ENCODE results near the gene TERB2. TPM values are rescaled to one million over a fixed set of nuclear protein-coding genes. Genes with fewer than 3 reads are reported as not detected.
"Not testable (repeated sequence)": the region's sequence is repeated elsewhere in the genome, so short reads cannot be mapped to it uniquely, and the experiment has no call there.

TERB2 gene
- polyA plus RNA-seq, 3 donors: not detected

DNA sequence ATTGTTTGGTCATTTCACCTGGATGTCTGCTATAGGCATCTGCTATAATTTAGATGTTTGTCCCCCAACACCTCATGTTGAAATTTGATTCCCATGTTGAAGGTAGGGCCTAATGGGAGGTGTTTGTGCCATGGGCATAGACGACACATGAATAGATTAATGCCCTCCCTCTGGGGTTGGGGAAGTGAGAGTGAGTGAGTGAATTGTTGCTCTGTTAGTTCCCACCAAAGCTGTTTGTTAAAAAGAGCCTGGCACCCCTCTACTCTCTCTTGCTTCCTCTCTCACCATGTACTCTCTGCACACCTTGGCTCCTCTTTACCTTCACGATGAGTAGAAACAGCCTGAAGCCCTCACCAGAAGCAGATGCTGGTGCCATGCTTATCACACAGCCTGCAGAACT lies 42.6 kb downstream of the TERB2 start:
- no peaks in the 10 kb centered on the region for H3K36me3 ChIP-seq (replicated peaks in 1 of 2; ENCODE audit: control insufficient read depth in 1 of 2, insufficient read depth in 2 of 2, low read length in 2 of 2)
- DNase-seq: no peak
- no peak overlapping the region for H3K9ac ChIP-seq (ENCODE audit: insufficient read depth, low read length, poor library complexity, severe bottlenecking)
- Mint-ChIP-seq H3K27me3 (ENCODE audit: low read depth in 3 of 3) (peaks cover 0 to 3% (median 0%) of the 10 kb centered on the region in 3 donors), H3K9me3 (no peaks in the 10 kb centered on the region), H3K4me1 (no peaks in the 10 kb centered on the region), H3K36me3 (no peaks in the 10 kb centered on the region), H3K4me3 (no peak overlapping the region), H3K27ac (no peak overlapping the region)
- no peaks in the 10 kb centered on the region for H4K20me1 ChIP-seq (ENCODE audit: insufficient read depth, low read length)
- no peaks in the 10 kb centered on the region for H3K4me1 ChIP-seq (ENCODE audit: control insufficient read depth in 1 of 2, insufficient read depth in 2 of 2, low read length in 2 of 2)
- no peak overlapping the region for H3K4me2 ChIP-seq (replicated peaks; ENCODE audit: extremely low read depth, low read length, poor library complexity, severe bottlenecking)
- H3K79me2 ChIP-seq (ENCODE audit: insufficient read depth, low read length): no peaks in the 10 kb centered on the region
- no peak for TF ChIP-seq CTCF (IDR thresholded peaks at IDR 0.05)
- WGBS (ENCODE audit: insufficient coverage): 73% methylated on average over 1 of the region's 2 CpGs
- no peaks in the 10 kb centered on the region for H3K27me3 ChIP-seq (ENCODE audit: control insufficient read depth in 2 of 2, insufficient read depth in 2 of 2, low read length in 2 of 2)
- H3K4me3 ChIP-seq (replicated peaks in 1 of 3; ENCODE audit: low read depth in 2 of 3, low read length in 3 of 3): no peak overlapping the region
- H3K9me3 ChIP-seq (replicated peaks in 1 of 2; ENCODE audit: control insufficient read depth in 1 of 2, insufficient read depth in 1 of 2, low read length in 2 of 2): no peaks in the 10 kb centered on the region
- no peak overlapping the region for H2AFZ ChIP-seq (ENCODE audit: insufficient read depth, low read depth, low read length, poor library complexity, severe bottlenecking)
- no peak overlapping the region for H3K27ac ChIP-seq (ENCODE audit: low read depth in 1 of 2, low read length in 2 of 2)
- intact Hi-C loops (cut with micrococcal nuclease): no loop called here

DNA sequence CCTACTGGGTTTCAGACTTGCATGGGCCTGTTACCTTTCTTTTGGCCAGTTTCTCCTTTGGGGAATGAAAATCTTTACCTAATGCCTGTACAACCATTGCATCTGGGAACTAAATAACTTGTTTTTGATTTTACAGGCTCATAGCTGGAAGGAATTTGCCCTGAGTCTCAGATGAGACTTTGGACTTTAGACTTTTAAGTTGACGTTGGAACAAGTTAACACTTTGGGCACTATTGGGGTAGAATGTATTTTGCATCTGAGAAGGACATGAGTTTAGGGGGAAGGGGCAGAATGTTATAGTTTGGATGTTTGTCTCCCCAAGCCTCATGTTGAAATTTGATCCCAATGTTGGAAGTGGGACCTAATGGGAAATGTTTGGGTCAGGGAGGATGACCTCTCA lies 44.7 kb downstream of the TERB2 start:
- H3K79me2 ChIP-seq (ENCODE audit: insufficient read depth, low read length); H3K9ac ChIP-seq (ENCODE audit: insufficient read depth, low read length, poor library complexity, severe bottlenecking); intact Hi-C loops (cut with micrococcal nuclease); H3K27ac Mint-ChIP-seq; H3K9me3 ChIP-seq (replicated peaks in 1 of 2; ENCODE audit: control insufficient read depth in 1 of 2, insufficient read depth in 1 of 2, low read length in 2 of 2); H3K9me3 Mint-ChIP-seq; H3K4me1 Mint-ChIP-seq; H4K20me1 ChIP-seq (ENCODE audit: insufficient read depth, low read length); H3K36me3 ChIP-seq (replicated peaks in 1 of 2; ENCODE audit: control insufficient read depth in 1 of 2, insufficient read depth in 2 of 2, low read length in 2 of 2); H3K4me3 Mint-ChIP-seq; H3K36me3 Mint-ChIP-seq; H3K4me3 ChIP-seq (replicated peaks in 1 of 3; ENCODE audit: low read depth in 2 of 3, low read length in 3 of 3); H3K27me3 ChIP-seq (ENCODE audit: control insufficient read depth in 2 of 2, insufficient read depth in 2 of 2, low read length in 2 of 2); H3K4me2 ChIP-seq (replicated peaks; ENCODE audit: extremely low read depth, low read length, poor library complexity, severe bottlenecking); H3K27ac ChIP-seq (ENCODE audit: low read depth in 1 of 2, low read length in 2 of 2); DNase-seq; H3K27me3 Mint-ChIP-seq (ENCODE audit: low read depth in 3 of 3); H3K4me1 ChIP-seq (ENCODE audit: control insufficient read depth in 1 of 2, insufficient read depth in 2 of 2, low read length in 2 of 2); H2AFZ ChIP-seq (ENCODE audit: insufficient read depth, low read depth, low read length, poor library complexity, severe bottlenecking): not testable (repeated sequence)
- WGBS (ENCODE audit: insufficient coverage): 89% methylated on average over 1 of the region's 1 CpG

DNA sequence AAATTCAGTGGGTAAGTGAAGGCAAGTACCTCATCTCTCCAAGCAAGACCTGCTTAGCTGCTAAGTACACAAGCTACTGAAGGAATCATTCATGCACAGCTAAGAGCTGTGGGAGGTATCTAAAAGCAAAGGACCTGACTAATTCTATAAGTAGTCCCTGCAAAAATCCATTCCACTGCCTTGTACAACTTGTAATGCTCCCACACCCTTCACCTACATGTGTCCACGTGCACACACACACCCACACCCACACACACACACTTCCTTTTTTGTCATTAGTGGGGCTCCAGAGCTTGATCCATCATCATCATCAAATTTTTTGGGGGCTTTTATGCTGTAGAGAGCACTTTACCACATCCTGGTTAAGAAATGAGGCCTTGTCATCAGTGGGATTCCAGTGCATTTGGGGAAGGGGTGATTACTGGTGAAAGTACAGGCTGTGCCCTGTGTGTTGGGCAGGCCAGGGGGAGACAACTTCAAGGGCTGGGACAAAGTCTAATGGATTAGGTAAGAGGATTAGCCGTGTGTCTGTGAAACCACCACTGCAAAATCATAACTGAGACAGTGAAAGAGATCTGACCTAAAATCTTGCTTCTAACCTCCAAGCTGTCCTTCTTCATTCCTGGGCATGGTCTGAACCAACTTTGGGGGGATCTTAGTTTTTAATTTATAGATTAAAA lies 47.4 kb downstream of the TERB2 start:
- H3K9me3 Mint-ChIP-seq; H3K27me3 ChIP-seq (ENCODE audit: control insufficient read depth in 2 of 2, insufficient read depth in 2 of 2, low read length in 2 of 2); H3K36me3 Mint-ChIP-seq; intact Hi-C loops (cut with micrococcal nuclease); H3K9ac ChIP-seq (ENCODE audit: insufficient read depth, low read length, poor library complexity, severe bottlenecking); H4K20me1 ChIP-seq (ENCODE audit: insufficient read depth, low read length); H3K27ac ChIP-seq (ENCODE audit: low read depth in 1 of 2, low read length in 2 of 2); H3K79me2 ChIP-seq (ENCODE audit: insufficient read depth, low read length); H3K4me3 ChIP-seq (replicated peaks in 1 of 3; ENCODE audit: low read depth in 2 of 3, low read length in 3 of 3); DNase-seq; H3K4me3 Mint-ChIP-seq; H3K4me1 ChIP-seq (ENCODE audit: control insufficient read depth in 1 of 2, insufficient read depth in 2 of 2, low read length in 2 of 2); H3K9me3 ChIP-seq (replicated peaks in 1 of 2; ENCODE audit: control insufficient read depth in 1 of 2, insufficient read depth in 1 of 2, low read length in 2 of 2); H2AFZ ChIP-seq (ENCODE audit: insufficient read depth, low read depth, low read length, poor library complexity, severe bottlenecking); H3K4me2 ChIP-seq (replicated peaks; ENCODE audit: extremely low read depth, low read length, poor library complexity, severe bottlenecking); H3K36me3 ChIP-seq (replicated peaks in 1 of 2; ENCODE audit: control insufficient read depth in 1 of 2, insufficient read depth in 2 of 2, low read length in 2 of 2); H3K4me1 Mint-ChIP-seq; H3K27me3 Mint-ChIP-seq (ENCODE audit: low read depth in 3 of 3); H3K27ac Mint-ChIP-seq: not testable (repeated sequence)
- WGBS (ENCODE audit: insufficient coverage): no CpG with 5 or more reads among the region's 2 CpGs

- H3K36me3 ChIP-seq (replicated peaks in 1 of 2; ENCODE audit: control insufficient read depth in 1 of 2, insufficient read depth in 2 of 2, low read length in 2 of 2); H3K9me3 ChIP-seq (replicated peaks in 1 of 2; ENCODE audit: control insufficient read depth in 1 of 2, insufficient read depth in 1 of 2, low read length in 2 of 2); H3K4me3 ChIP-seq (replicated peaks in 1 of 3; ENCODE audit: low read depth in 2 of 3, low read length in 3 of 3); H3K27ac ChIP-seq (ENCODE audit: low read depth in 1 of 2, low read length in 2 of 2); H3K4me2 ChIP-seq (replicated peaks; ENCODE audit: extremely low read depth, low read length, poor library complexity, severe bottlenecking); H3K9ac ChIP-seq (ENCODE audit: insufficient read depth, low read length, poor library complexity, severe bottlenecking); H3K36me3 Mint-ChIP-seq; H3K4me3 Mint-ChIP-seq; H3K79me2 ChIP-seq (ENCODE audit: insufficient read depth, low read length); H3K27me3 ChIP-seq (ENCODE audit: control insufficient read depth in 2 of 2, insufficient read depth in 2 of 2, low read length in 2 of 2); H2AFZ ChIP-seq (ENCODE audit: insufficient read depth, low read depth, low read length, poor library complexity, severe bottlenecking); intact Hi-C loops (cut with micrococcal nuclease); H3K4me1 ChIP-seq (ENCODE audit: control insufficient read depth in 1 of 2, insufficient read depth in 2 of 2, low read length in 2 of 2); DNase-seq; H3K27me3 Mint-ChIP-seq (ENCODE audit: low read depth in 3 of 3); H3K27ac Mint-ChIP-seq; H3K4me1 Mint-ChIP-seq; H4K20me1 ChIP-seq (ENCODE audit: insufficient read depth, low read length): not testable (repeated sequence)
- 100% methylated on average over 1 of the region's 5 CpGs for WGBS (ENCODE audit: insufficient coverage)
- peaks cover 0 to 11% (median 4%) of the 10 kb centered on the region in 7 donors for H3K9me3 Mint-ChIP-seq
Observed at GRCh38 chr15:45004590-45005175, 48.2 kb downstream of the TERB2 start.

All from CD14-positive monocyte (primary cell).